ENCODE results near the gene IFI44. TPM values are rescaled to one million over a fixed set of nuclear protein-coding genes. Genes with fewer than 3 reads are reported as not detected.

The IFI44 gene
- total and polyA plus RNA-seq, 4 donors, result 37.5 to 49.1 (median 38.9) TPM

DNA sequence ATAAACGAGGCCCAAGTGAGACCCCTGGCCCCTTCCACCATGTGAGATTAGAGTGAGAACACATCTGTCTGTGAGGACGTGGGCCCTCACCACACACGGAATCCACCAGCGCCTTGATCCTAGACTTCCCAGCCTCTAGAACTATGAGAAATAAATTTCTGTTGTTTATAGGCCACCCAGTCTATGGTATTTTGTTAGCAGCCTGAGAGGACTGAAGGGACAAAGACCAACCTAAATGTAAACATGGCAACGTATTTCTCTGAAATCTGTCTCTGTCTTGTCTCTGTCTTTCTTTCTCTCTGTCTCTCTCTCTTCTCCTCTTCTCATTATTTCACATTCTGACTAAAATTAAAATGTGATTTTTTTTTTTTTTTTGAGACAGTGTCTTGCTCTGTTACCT, 45.0 kb upstream of the IFI44 start:
- 81 to 86% methylated on average over 5 of the region's 5 CpGs for WGBS, 2 donors
- no peak for TF ChIP-seq CTCF (IDR thresholded peaks at IDR 0.05; ENCODE audit: control extremely low read depth, extremely low read depth)
- no peak overlapping the region for H3K4me3 ChIP-seq
- H3K4me1 ChIP-seq (ENCODE audit: control insufficient read depth in 5 of 5, insufficient read depth in 5 of 5, low read length in 5 of 5), result no peaks in the 10 kb centered on the region
- ATAC-seq (ENCODE audit: insufficient read depth, low FRiP score) (no peak), DNase-seq (no peak)
- no peaks in the 10 kb centered on the region for H3K36me3 ChIP-seq (ENCODE audit: control insufficient read depth in 4 of 4, insufficient read depth in 4 of 4, low read length in 4 of 4)
- H3K9ac ChIP-seq (ENCODE audit: insufficient read depth in 1 of 2, low read length in 2 of 2), result no peak overlapping the region
- H3K27me3 ChIP-seq (ENCODE audit: control insufficient read depth in 3 of 3, insufficient read depth in 3 of 3, low read length in 2 of 3), result no peaks in the 10 kb centered on the region
- no peaks in the 10 kb centered on the region for H3K9me3 ChIP-seq (ENCODE audit: control insufficient read depth in 4 of 4, insufficient read depth in 3 of 4, low read length in 3 of 4)
- no peak overlapping the region for H3K27ac ChIP-seq (ENCODE audit: low read depth in 1 of 2, low read length in 1 of 2)

DNA sequence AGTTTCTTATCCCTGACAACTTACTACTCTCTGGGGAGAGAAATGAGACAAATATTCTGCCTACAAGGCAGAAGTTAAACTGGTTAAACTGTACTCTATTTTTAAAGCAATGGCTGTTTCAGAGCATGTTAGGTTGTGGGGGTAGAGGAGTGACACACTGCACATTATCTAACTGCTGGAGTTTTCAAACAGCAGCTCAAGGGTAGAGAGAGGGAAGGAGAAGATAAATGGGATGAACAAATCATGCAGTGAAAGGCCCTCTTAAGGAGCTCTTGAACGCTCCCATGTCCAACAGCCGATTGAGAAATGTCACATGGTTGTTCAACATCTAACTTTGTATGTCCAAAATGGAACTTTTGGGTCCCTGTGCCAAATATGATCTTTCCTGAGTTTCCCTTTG, 43.4 kb upstream of the IFI44 start:
- H3K4me3 ChIP-seq, result no peak overlapping the region
- H3K27ac ChIP-seq (ENCODE audit: low read depth in 1 of 2, low read length in 1 of 2), result no peak overlapping the region
- no peaks in the 10 kb centered on the region for H3K27me3 ChIP-seq (ENCODE audit: control insufficient read depth in 3 of 3, insufficient read depth in 3 of 3, low read length in 2 of 3)
- H3K9me3 ChIP-seq (ENCODE audit: control insufficient read depth in 4 of 4, insufficient read depth in 3 of 4, low read length in 3 of 4), result no peaks in the 10 kb centered on the region
- H3K36me3 ChIP-seq (ENCODE audit: control insufficient read depth in 4 of 4, insufficient read depth in 4 of 4, low read length in 4 of 4), result no peaks in the 10 kb centered on the region
- no peak for TF ChIP-seq CTCF (IDR thresholded peaks at IDR 0.05; ENCODE audit: control extremely low read depth, extremely low read depth)
- no peak overlapping the region for H3K9ac ChIP-seq (ENCODE audit: insufficient read depth in 1 of 2, low read length in 2 of 2)
- H3K4me1 ChIP-seq (ENCODE audit: control insufficient read depth in 5 of 5, insufficient read depth in 5 of 5, low read length in 5 of 5), result no peaks in the 10 kb centered on the region
- DNase-seq, result peak in 1 of 3 donors; percentile 9
- WGBS, 2 donors, result 47 to 61% methylated on average over 2 of the region's 2 CpGs
- ATAC-seq (ENCODE audit: insufficient read depth, low FRiP score), result no peak

- ATAC-seq (ENCODE audit: insufficient read depth, low FRiP score), result no peak
- TF ChIP-seq CTCF (IDR thresholded peaks at IDR 0.05; ENCODE audit: control extremely low read depth, extremely low read depth), result no peak
- Histone ChIP-seq H3K27ac (ENCODE audit: low read depth in 1 of 2, low read length in 1 of 2) (no peak overlapping the region), H3K27me3 (ENCODE audit: control insufficient read depth in 3 of 3, insufficient read depth in 3 of 3, low read length in 2 of 3) (no peaks in the 10 kb centered on the region), H3K4me1 (ENCODE audit: control insufficient read depth in 5 of 5, insufficient read depth in 5 of 5, low read length in 5 of 5) (no peaks in the 10 kb centered on the region), H3K9ac (ENCODE audit: insufficient read depth in 1 of 2, low read length in 2 of 2) (no peak overlapping the region), H3K36me3 (ENCODE audit: control insufficient read depth in 4 of 4, insufficient read depth in 4 of 4, low read length in 4 of 4) (no peaks in the 10 kb centered on the region), H3K9me3 (ENCODE audit: control insufficient read depth in 4 of 4, insufficient read depth in 3 of 4, low read length in 3 of 4) (no peaks in the 10 kb centered on the region), H3K4me3 (no peak overlapping the region)
- DNase-seq, result peak in 2 of 3 donors; percentile 36 to 54
- WGBS, 2 donors, result 83 to 89% methylated on average over 5 of the region's 5 CpGs
Observed at GRCh38 chr1:78607334-78607927, 42.2 kb upstream of the IFI44 start.

GRCh38 chr1:78607944-78608343, 41.7 kb upstream of the IFI44 start:
- no peaks in the 10 kb centered on the region for H3K9me3 ChIP-seq (ENCODE audit: control insufficient read depth in 4 of 4, insufficient read depth in 3 of 4, low read length in 3 of 4)
- no peak overlapping the region for H3K9ac ChIP-seq (ENCODE audit: insufficient read depth in 1 of 2, low read length in 2 of 2)
- H3K36me3 ChIP-seq (ENCODE audit: control insufficient read depth in 4 of 4, insufficient read depth in 4 of 4, low read length in 4 of 4), result no peaks in the 10 kb centered on the region
- H3K27me3 ChIP-seq (ENCODE audit: control insufficient read depth in 3 of 3, insufficient read depth in 3 of 3, low read length in 2 of 3), result no peaks in the 10 kb centered on the region
- DNase-seq (no peak), ATAC-seq (ENCODE audit: insufficient read depth, low FRiP score) (no peak)
- H3K4me1 ChIP-seq (ENCODE audit: control insufficient read depth in 5 of 5, insufficient read depth in 5 of 5, low read length in 5 of 5), result no peaks in the 10 kb centered on the region
- no peak overlapping the region for H3K27ac ChIP-seq (ENCODE audit: low read depth in 1 of 2, low read length in 1 of 2)
- WGBS, 2 donors, result 71 to 72% methylated on average over 4 of the region's 4 CpGs
- no peak overlapping the region for H3K4me3 ChIP-seq
- no peak for TF ChIP-seq CTCF (IDR thresholded peaks at IDR 0.05; ENCODE audit: control extremely low read depth, extremely low read depth)

All from lung (tissue), 12 donors.